Stomach (tissue), 4 donors: ENCODE data around the gene NCK2.

Experiments used
- CTCF ChIP-seq, 7 experiments: fragments of 450-650 bp in 4 of 7; fragments of 200-600 bp in 3 of 7; sonication (generic) in 3 of 7; IDR thresholded peaks; one replicate each; pipeline ENCODE4 v1.5.1; 2016 to 2019; ENCODE audit warnings: antibody characterized with exemption in 7 of 7, control low read depth in 2 of 7, mild to moderate bottlenecking in 1 of 7
- EP300 ChIP-seq: sonication (generic); formaldehyde crosslinking; IDR thresholded peaks from one replicate; pipeline ENCODE4 v1.6.1; 2017; ENCODE audit warnings: antibody characterized with exemption
- POLR2A ChIP-seq, 4 donors: fragments of 450-650 bp; IDR thresholded peaks; one replicate each; pipeline ENCODE4 v1.6.1; 2016; ENCODE audit warnings: antibody characterized with exemption in 4 of 4, control low read depth in 2 of 4, mild to moderate bottlenecking in 1 of 4, moderate library complexity in 1 of 4

- TF ChIP-seq CTCF (IDR thresholded peaks at IDR 0.05) (no peak), POLR2A (IDR thresholded peaks at IDR 0.05) (no peak), EP300 (no peak)
These were observed 11.2 kb downstream of the NCK2 start for GRCh38 chr2:105755895-105756294.
